HS-27A (cell line): ENCODE results near the gene TAGLN.
"Not testable (repeated sequence)": the region's sequence is repeated elsewhere in the genome, so short reads cannot be mapped to it uniquely, and the experiment has no call there.

ENCODE experiments used
- DNase-seq: peaks from one replicate; pipeline ENCODE4 v3.0.0-alpha.2; 2012; ENCODE audit warnings: low read depth, missing footprints

TAGLN gene

GRCh38 chr11:117180661-117181585 is 18.2 kb upstream of the TAGLN start:
- no peak for DNase-seq

GRCh38 chr11:117181586-117182550 is 17.3 kb upstream of the TAGLN start:
- DNase-seq, result no peak

- DNase-seq, result no peak
Observed at GRCh38 chr11:117182551-117182935, 16.6 kb upstream of the TAGLN start.

GRCh38 chr11:117183178-117183577 is 16.0 kb upstream of the TAGLN start:
- not testable (repeated sequence) for DNase-seq

- DNase-seq, result no peak
Observed at GRCh38 chr11:117183724-117184349, 15.3 kb upstream of the TAGLN start.

- DNase-seq, result no peak
Observed at GRCh38 chr11:117185736-117186430, 13.3 kb upstream of the TAGLN start.

- DNase-seq, result no peak
Observed at GRCh38 chr11:117186431-117186761, 12.8 kb upstream of the TAGLN start.

GRCh38 chr11:117187007-117187406 is 12.2 kb upstream of the TAGLN start:
- DNase-seq, result no peak

GRCh38 chr11:117187428-117187798 is 11.8 kb upstream of the TAGLN start:
- DNase-seq, result no peak

- DNase-seq, result no peak
Observed at GRCh38 chr11:117187799-117188481, 11.2 kb upstream of the TAGLN start.

GRCh38 chr11:117188620-117189081 is 10.5 kb upstream of the TAGLN start:
- no peak for DNase-seq

- DNase-seq, result no peak
Observed at GRCh38 chr11:117189191-117189940, 9.8 kb upstream of the TAGLN start.

GRCh38 chr11:117189941-117190544 is 9.1 kb upstream of the TAGLN start:
- DNase-seq, result no peak

- DNase-seq, result no peak
Observed at GRCh38 chr11:117191680-117192400, 7.3 kb upstream of the TAGLN start.

GRCh38 chr11:117192401-117192875 is 6.7 kb upstream of the TAGLN start:
- no peak for DNase-seq

GRCh38 chr11:117193130-117194020 is 5.8 kb upstream of the TAGLN start:
- DNase-seq, result no peak

- DNase-seq, result no peak
Observed at GRCh38 chr11:117194267-117194666, 4.9 kb upstream of the TAGLN start.

- no peak for DNase-seq
Observed at GRCh38 chr11:117195258-117195657, 3.9 kb upstream of the TAGLN start.
